ENCODE results near the gene NR5A1.

NR5A1 gene

GRCh38 chr9:124498040-124498439 is 9.2 kb downstream of the NR5A1 start:
- DNase-seq: no peak

GRCh38 chr9:124497441-124497840 is 9.8 kb downstream of the NR5A1 start:
- DNase-seq: no peak

- no peak for DNase-seq
These were observed 10.7 kb downstream of the NR5A1 start for GRCh38 chr9:124496463-124496862.

- DNase-seq: no peak
These were observed 11.1 kb downstream of the NR5A1 start for GRCh38 chr9:124496075-124496449.

GRCh38 chr9:124495126-124496074 is 11.8 kb downstream of the NR5A1 start:
- no peak for DNase-seq

- no peak for DNase-seq
These were observed 13.3 kb downstream of the NR5A1 start for GRCh38 chr9:124493794-124494479.

- no peak for DNase-seq
These were observed 14.0 kb downstream of the NR5A1 start for GRCh38 chr9:124493218-124493617.

- DNase-seq: no peak
These were observed 14.4 kb downstream of the NR5A1 start for GRCh38 chr9:124492818-124493217.

- no peak for DNase-seq
These were observed 15.9 kb downstream of the NR5A1 start for GRCh38 chr9:124491049-124491975.

GRCh38 chr9:124490004-124490403 is 17.2 kb downstream of the NR5A1 start:
- no peak for DNase-seq

- no peak for DNase-seq
These were observed 18.0 kb downstream of the NR5A1 start for GRCh38 chr9:124489222-124489621.

- no peak for DNase-seq
These were observed 18.5 kb downstream of the NR5A1 start for GRCh38 chr9:124488641-124489210.

GRCh38 chr9:124487260-124488182 is 19.7 kb downstream of the NR5A1 start:
- DNase-seq: no peak

- DNase-seq: no peak
These were observed 20.4 kb downstream of the NR5A1 start for GRCh38 chr9:124486778-124487259.

GRCh38 chr9:124485936-124486335 is 21.3 kb downstream of the NR5A1 start:
- DNase-seq: no peak

GRCh38 chr9:124485201-124485600 is 22.0 kb downstream of the NR5A1 start:
- DNase-seq: no peak

- no peak for DNase-seq
These were observed 23.7 kb downstream of the NR5A1 start for GRCh38 chr9:124483481-124483880.

GRCh38 chr9:124482431-124483031 is 24.7 kb downstream of the NR5A1 start:
- no peak for DNase-seq

- DNase-seq: no peak
These were observed 26.1 kb downstream of the NR5A1 start for GRCh38 chr9:124481115-124481514.

GRCh38 chr9:124480621-124480981 is 26.6 kb downstream of the NR5A1 start:
- no peak for DNase-seq
